DMS114 treated with DMSO at 0.1 percent for 48 hours (cell line): Measurements from ENCODE around the gene SV2C.
A peak's percentile ranks its signal among the peaks of the same experiment; 100 is the strongest.
"Not testable (repeated sequence)": the region's sequence is repeated elsewhere in the genome, so short reads cannot be mapped to it uniquely, and the experiment has no call there.

Experiments
- DNase-seq: peaks from one replicate; lab custom pipeline; 2025; ENCODE audit not compliant: unreplicated experiment; lab: John Stamatoyannopoulos, UW

Gene SV2C

DNA sequence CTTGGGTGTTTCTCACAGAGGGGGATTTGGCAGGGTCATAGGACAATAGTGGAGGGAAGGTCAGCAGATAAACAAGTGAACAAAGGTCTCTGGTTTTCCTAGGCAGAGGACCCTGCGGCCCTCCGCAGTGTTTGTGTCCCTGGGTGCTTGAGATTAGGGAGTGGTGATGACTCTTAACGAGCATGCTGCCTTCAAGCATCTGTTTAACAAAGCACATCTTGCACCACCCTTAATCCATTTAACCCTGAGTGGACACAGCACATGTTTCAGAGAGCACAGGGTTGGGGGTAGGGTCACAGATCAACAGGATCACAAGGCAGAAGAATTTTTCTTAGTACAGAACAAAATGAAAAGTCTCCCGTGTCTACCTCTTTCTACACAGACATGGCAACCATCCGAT is 252.3 kb downstream of the SV2C start:
- DNase-seq = not testable (repeated sequence)

DNA sequence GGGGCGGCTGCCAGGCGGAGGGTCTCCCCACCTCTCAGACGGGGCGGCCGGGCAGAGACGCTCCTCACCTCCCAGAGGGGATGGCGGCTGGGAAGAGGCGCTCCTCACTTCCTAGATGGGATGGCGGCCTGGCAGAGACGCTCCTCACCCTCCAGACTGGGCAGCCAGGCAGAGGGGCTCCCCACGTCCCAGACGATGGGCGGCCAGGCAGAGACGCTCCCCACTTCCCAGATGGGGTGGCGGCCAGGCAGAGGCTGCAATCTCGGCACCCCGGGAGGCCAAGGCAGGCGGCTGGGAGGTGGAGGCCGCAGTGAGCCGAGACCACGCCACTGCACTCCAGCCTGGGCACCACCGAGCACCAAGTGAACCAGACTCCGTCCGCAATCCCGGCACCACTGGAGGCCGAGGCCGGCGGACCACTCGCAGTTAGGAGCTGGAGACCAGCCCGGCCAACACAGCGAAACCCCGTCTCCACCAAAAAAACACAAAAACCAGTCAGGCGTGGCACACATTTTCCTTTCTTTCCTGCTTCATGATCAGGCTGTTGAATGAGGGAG is 253.1 kb downstream of the SV2C start:
- not testable (repeated sequence) for DNase-seq

DNA sequence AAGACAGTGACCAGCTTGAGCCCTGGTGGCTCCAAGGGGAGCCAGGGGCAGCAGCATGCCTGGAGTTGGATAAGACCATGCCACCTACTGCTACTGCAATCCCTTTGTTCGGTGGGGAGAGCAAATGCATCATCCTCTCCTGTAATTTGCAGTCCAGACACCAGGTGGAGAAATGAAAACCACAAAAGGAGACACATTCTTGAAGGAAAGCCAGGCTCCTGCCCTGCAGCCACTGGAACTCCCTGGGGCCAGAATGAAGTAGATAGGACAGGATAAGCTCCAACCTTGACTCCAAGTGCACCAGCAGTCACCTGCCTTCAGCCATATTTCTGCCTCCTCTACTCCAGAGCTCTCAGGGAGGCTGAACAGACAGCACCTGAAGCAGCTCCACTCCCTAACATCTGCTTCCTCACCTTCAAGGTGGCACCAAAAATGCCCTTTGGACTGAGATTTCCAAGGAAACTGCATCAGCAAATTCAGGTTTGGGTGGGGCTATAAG is 254.8 kb downstream of the SV2C start:
- DNase-seq = peak; percentile 18

DNA sequence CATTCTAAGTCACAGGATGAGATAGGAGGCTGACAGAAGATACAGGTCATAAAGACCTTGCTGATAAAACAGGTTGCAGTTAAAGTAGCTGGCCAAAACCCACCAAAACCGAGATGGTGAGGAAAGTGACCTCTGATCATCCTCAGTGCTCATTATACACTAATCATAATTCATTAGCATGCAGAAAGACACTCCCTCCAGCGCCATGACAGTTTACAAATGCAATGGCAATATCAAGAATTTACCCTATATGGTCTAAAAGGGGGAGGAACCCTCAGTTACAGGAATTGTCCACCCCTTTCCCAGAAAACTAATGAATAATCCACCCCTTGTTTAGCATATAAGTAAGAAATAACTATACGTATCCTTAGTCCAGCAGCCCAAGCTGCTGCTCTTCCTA is 256.7 kb downstream of the SV2C start:
- no peak for DNase-seq

DNA sequence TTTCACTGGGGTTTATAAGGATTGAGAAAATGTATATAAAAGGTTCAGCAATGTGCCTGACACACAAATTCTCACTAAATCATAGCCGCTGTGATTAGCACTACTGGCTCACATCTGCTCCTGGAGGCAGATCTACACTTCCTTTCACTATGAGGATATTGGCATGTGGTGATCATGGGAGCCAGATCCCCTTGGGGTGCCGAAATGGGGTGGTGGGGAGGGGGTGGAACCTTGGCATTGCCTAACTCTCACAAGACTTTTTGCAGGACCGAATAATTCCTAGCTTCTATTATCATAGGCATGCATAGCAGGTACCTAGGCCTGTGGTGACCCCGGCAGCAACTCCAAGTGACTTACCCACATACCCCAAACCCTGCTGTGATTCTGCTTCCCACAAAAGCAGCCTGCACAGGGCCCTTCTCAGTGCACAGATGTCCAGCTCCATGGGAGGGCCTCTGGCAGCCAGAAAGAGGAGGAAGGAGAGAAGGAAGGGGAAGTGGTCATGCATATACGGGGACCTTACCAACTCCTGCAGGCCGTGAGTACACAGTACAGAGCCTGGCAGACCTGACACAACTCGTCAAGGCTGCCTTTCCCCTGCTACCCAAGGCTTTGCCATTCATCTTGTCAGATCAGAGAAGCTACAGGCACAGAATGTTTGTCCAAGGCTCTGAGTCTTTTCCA is 258.6 kb downstream of the SV2C start:
- no peak for DNase-seq

DNA sequence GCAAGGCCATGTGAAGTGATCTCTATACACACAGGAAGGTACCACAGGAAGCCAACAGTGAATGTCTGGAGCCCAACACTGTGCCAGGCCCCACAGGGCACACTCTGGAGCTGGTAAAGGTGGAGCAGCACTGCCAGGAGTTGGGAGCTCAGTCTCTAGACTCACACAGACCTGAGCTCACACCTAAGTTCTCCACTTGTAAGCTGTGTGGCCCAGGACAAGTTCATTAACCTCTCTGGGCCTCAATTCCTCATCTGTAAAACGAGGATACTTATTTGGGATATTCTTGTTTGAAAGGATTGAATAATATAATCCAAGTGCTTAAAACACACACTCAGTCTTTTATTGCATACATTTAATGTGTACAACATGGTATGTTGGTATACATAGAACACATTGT is 259.3 kb downstream of the SV2C start:
- DNase-seq = no peak

DNA sequence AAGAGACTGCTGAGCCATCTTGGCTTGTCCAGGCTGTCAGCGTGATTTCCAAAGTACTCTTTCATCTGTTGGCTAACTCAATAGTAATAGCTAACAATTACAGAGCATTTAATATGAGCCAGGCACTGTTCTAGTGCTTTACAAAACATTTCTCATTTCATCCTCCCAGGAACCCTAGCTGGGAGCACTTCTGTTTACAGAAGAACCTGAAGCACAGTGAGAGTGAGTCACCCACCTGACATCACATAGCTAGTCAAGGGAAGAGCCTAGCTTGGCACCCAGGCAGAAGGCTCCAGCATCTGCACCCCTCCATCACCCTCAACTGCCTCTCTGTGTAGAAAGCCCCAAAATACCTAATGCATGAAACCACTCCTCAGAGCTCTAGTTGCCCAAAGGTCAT is 262.4 kb downstream of the SV2C start:
- DNase-seq = no peak

DNA sequence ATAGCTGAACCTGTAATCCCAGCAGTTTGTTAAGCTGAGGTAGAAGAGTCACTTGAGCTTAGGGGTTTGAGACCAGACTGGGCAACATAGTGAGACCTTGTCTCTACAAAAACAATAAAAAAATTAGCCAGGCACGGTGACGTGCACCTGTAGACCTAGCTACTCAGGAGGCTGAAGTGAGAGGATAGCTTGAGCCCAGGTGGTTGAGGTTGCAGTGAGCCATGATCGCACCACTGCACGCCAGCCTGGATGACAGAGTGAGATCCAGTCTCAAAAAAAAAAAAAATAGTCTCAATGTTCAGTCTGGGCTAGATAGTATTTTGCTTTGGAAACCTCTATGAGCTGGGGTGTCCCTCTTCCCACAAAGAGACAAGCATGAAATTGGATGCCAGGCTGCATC is 268.0 kb downstream of the SV2C start:
- DNase-seq = no peak

DNA sequence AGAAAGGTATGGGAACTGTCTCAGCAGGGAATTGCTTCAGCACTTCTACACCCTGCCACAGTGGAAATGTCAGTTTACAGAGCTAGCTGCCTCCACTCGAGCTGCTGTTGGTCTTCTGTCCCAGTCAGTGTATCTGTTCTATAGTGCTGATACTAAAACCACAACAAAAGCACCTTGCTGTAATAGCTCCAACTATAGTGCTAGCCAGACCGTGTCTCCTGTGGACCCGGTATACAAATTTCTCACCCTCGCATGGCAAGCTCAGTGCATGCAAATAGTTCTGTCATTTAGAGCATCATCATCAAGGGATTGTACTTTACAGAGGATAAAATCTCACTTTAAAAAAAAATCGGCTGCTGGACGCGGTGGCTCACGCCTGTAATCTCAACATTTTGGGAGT is 268.4 kb downstream of the SV2C start:
- DNase-seq = no peak

DNA sequence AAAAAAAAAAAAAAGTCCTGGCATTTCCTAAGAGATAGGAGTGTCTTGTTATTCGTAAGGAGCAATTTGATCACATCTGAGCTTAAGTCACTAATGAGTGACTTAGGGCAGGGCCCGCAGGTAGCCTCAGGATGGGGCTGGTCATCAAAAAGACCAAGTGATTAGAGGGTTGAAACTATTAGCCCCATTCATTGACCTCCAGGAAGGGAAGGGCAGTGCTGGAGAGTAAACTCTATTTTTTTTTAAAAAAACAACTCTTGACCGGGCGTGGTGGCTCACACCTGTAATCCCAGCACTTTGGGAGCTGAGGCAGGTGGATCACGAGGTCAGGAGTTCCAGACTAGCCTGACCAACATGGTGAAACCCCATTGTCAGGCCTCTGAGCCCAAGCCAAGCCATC is 273.7 kb downstream of the SV2C start:
- DNase-seq = no peak

DNA sequence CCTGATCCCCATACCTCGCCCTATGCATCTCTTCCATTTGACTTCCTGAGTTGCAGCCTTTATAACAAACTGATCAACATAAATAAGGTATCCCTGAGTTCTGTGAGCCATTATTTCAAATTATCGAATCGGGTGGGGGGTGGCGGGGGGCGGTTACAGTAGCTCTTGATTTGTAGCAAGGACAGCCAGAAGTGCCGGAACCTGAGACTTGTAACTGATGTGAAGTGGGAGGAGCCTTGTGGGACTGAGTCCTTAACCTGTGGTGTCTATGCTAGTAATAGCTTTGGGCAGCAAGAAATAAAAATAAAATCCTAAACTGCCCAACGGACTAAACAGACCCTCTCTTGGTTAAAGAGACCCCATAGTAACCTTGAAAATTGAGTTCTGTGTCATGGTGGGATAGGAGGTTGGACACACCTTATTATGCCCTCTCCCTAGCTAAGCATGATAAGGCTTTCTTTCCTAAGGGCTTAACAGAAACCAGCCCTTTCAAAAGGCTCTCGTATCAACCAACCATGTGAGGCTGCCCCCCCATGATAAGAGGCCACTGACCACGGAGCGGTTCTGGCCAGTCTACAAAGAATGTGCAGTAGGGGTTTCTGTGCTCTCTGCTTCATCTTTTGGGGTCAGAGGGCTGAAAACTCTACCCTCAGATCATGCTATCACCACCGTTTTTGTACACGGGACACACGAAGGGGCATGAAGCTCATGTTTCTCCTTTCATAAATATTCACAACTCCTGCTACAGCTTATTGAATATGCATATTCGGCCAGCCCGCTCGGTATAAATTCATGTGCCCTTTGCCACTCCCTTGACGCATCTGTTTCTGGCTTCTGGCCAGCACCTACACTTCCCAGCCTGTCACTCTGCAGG is 280.4 kb downstream of the SV2C start:
- DNase-seq = no peak

DNA sequence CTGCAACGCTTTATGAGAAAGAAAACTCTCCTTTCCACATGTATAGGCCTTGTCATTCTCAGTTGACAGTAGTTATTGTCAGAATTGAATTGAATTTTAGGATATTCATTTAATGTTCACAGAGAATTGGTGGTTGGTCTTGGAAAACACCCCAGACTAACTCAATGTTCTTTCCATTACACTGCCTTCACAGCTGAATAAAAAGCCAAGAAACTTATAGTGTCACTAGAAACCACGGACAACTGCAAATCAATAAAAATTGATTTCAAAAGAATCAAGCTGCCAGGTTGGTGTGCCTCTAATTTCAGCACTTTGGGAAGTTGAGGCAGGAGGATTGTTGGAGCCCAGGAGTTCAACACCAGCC is 281.0 kb downstream of the SV2C start:
- DNase-seq = no peak

DNA sequence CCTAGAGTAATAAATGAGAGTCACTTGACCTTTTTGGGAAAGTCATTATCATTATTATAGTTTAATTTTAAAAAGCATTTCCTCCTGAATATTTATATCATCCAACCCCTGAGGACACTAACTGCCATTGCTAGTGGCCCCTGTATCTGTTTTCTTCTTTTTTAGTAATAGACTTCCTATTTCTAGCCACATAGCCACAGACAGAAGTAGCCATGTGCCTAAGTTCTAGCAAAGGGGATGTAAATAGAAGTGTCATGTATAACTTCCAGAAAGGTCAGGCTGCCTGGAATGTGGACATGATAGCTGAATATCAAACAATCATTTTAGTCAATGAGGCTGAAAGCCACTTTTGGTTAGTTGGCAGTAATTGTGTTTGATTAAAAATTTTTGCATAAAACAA is 282.4 kb downstream of the SV2C start:
- no peak for DNase-seq

DNA sequence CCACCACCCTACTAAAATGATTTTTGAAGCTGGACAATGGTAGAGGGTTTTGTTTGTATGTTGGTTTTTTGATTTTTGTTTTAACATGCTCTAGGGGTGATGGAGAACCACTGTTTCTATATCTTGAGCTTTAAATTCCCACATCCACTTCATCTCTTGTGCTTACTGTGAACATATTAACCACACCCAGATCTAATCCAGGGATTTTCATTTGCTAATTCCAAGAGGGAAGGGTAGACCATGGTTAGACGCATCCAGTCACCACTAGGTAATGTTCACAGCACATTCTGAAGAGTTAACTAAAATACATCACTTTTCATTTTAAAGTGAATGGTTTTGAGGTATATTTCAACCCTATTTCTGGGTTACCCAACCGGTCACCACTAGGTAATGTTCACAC is 283.4 kb downstream of the SV2C start:
- no peak for DNase-seq

DNA sequence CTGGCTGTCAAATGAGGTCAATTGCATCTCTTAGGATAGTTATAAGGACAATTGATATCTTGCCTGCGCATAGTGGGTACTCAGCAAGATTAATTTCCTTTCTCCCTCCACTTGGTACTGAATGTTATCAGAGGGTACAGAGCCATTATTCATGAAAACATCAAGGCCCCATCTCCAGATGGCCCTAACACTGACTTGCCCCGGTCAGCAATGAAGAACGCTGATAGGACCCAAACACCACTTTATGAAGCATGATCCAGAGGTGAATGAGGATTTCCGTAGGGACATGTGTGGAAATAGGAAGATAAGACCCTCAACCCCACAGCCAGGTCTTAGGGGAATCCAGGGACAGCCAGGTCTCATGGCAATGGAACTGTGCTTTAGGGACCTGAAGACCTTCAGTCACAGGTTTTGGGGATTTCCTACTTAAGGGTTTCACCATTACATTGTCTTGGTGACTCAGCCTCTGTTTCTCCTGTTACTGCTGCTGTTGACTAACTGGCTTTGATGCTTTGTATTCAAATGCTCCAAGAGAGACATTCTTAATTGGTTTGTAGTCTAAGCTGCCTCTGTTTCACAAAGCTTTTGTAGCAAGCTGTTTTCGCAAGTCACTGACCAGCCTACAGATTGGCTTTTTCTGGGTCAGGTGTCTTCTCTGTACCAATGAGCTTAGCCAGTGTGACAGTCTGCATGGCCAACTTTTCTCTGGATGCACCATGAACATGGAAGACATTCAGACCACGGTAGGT is 284.6 kb downstream of the SV2C start:
- no peak for DNase-seq

DNA sequence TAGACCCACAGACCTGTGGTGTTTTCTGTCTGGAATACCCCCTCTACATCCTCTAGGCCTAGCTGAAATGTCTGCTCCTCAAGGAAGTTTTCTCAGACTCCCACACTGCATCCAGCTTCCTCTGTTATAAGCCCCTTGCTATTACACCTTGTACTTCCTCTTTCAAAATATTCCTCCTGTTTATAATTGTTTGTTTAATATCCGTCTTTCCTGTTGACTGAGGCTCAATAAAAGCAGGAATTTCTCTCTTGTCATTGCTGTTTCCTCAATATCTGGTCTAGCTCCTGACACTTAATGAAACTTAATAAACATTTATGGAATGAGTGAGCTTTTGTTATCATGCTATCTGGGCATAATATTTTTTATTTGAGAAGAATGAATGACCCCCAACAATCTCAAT is 285.8 kb downstream of the SV2C start:
- DNase-seq = no peak

DNA sequence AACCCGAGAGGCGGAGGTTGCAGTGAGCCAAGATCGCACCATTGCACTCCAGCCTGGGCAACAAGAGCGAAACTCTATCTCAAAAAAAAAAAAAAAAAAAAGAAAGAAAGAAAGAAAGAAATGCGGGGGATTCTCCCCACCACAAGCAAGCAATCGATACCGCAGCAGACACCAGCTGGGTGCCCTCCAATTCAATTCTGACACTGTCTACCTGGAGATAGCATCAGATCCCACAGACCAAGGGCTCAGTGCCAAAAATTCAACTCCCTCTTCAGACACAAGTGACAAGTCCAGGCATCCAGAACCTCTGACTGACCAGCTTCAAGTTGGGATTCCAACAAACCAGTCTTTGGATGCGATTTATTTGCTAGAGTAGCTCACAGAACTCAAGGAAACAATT is 286.5 kb downstream of the SV2C start:
- DNase-seq = not testable (repeated sequence)

DNA sequence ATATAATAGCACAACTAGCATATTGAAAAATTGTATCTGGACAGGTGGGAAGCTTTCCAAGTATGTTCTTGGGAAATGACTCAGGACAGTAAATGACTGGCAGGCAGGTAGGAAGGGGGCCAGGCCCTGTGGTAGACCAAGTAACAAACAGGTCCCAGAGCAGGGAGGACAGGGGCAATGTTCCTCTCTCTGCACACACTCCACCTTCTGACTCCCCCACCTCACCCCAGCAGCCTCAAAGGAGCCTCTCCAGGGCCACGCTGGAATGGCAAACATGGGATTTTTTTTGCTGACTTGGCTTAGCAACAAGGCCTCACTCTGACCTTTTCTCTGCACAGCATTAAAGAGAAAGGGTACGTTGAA is 288.8 kb downstream of the SV2C start:
- DNase-seq = no peak

DNA sequence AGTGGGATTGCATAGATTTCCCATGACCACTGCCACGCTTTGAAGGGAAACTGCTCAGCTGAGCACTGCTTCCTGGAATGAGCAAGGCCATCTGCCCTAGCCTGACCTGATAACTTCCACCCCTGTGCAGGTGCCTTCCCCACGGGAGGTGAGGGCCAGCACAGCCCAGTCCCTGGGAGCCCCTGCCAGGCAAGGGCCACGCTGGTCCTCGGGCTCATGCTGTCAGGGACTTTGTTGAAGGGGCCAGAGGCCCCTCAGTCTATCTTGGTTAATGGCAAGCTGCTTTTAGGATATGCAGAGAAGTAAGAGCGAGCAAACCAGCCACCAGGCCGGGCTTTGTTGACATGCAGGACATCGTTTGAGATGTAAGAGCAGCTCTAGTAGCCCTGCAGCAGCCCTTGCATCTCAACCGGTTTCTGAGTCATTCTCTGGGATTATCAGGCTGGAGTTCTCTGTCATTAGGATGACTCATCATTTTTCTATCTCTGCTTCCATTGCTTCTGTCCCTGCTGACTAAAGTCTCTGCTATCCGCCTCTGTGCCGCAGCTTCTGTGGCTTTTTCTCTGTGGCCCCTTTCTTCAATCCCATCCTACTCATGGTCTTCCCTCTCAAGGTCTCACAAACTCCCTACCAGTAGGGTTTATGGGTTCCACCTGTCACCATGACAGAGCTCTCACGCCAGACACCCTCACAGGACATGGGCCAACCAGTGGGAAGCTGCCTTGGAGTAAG is 289.3 kb downstream of the SV2C start:
- no peak for DNase-seq

DNA sequence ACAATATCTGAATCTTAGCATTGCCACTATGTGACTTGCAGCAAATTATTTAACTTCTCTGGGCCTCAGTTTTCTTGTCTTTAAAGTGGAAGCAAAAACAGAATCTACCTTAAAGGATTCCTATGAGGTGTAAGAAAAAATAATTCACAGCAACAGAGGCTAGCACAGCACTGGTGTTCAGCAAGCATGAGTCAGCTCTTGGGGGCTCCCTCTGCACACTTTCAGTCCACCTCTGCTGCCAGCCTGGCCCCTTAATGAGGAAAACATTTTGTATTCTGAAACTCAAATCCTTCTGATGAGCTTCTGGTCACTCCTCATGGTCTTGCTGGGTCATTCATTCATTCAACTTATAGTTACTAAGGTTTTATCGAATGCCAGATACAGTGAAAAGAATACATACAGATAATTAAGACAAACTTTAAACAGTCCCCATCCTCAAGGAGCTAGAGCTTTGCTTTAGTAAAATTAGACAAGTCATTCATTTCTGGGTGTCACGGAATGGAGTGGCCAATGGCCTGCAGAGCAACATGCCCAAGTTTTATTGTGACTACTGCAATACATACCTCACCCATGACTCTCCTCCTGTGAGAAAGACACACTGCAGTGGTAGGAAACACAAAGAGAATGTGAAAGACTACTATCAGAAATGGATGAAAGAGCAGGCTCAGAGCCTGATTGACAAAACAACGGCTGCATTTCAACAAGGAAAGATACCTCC is 293.1 kb downstream of the SV2C start:
- no peak for DNase-seq
